GM12878 (cell line): ENCODE measurements around the gene TP73. TPM values are rescaled to one million over a fixed set of nuclear protein-coding genes. Genes with fewer than 3 reads are reported as not detected.

Experiments
- BMI1 ChIP-seq: fragments of 450-650 bp; IDR thresholded peaks from 2 replicates; pipeline ENCODE4 v1.6.1; 2016; ENCODE audit warnings: mild to moderate bottlenecking, moderate library complexity, borderline replicate concordance
- CBX5 ChIP-seq: sonication (generic); IDR thresholded peaks from 2 replicates; pipeline ENCODE4 v1.6.1; 2016; ENCODE audit warnings: low read depth, moderate library complexity, mild to moderate bottlenecking, inconsistent platforms
- CREB1 ChIP-seq: IDR thresholded peaks from 2 replicates; pipeline ENCODE4 v1.6.1; 2012; ENCODE audit warnings: low read depth, mild to moderate bottlenecking, inconsistent platforms
- EP300 ChIP-seq, 2 experiments: fragments of 150-350 bp in 1 of 2; IDR thresholded peaks; 2 replicates each; pipeline ENCODE4 v1.6.1; 2011 to 2012; ENCODE audit warnings: low read depth in 2 of 2, low read length in 2 of 2, borderline replicate concordance in 1 of 2, improper control_type of control experiment in 1 of 2, inconsistent platforms in 1 of 2; ENCODE audit not compliant: control insufficient read depth in 1 of 2
- ESRRA ChIP-seq: IDR thresholded peaks from 2 replicates; pipeline ENCODE4 v1.6.1; 2012; ENCODE audit warnings: mild to moderate bottlenecking, low read length, improper control_type of control experiment
- ETV6 ChIP-seq, 2 experiments: fragments of 450-650 bp in 1 of 2; IDR thresholded peaks in 1 of 2; conservative IDR thresholded peaks in 1 of 2; 2 replicates each; pipeline ENCODE4 v1.6.1; 2014; ENCODE audit warnings: antibody characterized with exemption in 1 of 2, borderline replicate concordance in 1 of 2, low read depth in 1 of 2, mild to moderate bottlenecking in 1 of 2, moderate library complexity in 1 of 2
- LARP7 ChIP-seq: fragments of 450-650 bp; IDR thresholded peaks from 2 replicates; pipeline ENCODE4 v1.6.1; 2017; ENCODE audit warnings: mild to moderate bottlenecking
- NFXL1 ChIP-seq: fragments of 450-650 bp; IDR thresholded peaks from 2 replicates; pipeline ENCODE4 v1.6.1; 2017; ENCODE audit warnings: antibody characterized with exemption, mild to moderate bottlenecking, borderline replicate concordance
- NFYA ChIP-seq: IDR thresholded peaks from 2 replicates; pipeline ENCODE4 v1.6.1; 2011; ENCODE audit warnings: low read depth, mild to moderate bottlenecking, low read length, improper control_type of control experiment, borderline replicate concordance
- NFYB ChIP-seq: IDR thresholded peaks from 2 replicates; pipeline ENCODE4 v1.6.1; 2011; ENCODE audit warnings: low read depth, mild to moderate bottlenecking, low read length, improper control_type of control experiment, moderate library complexity; ENCODE audit not compliant: insufficient read depth
- NRF1 ChIP-seq: conservative IDR thresholded peaks from 2 replicates; pipeline ENCODE4 v1.6.1; 2011; ENCODE audit warnings: mild to moderate bottlenecking, low read depth, low read length, improper control_type of control experiment
- PAX8 ChIP-seq: fragments of 450-650 bp; IDR thresholded peaks from 2 replicates; pipeline ENCODE4 v1.6.1; 2017; ENCODE audit warnings: mild to moderate bottlenecking, moderate library complexity
- POU2F2 ChIP-seq: IDR thresholded peaks from 3 replicates; pipeline ENCODE4 v1.6.1; 2011; ENCODE audit warnings: low read depth, mild to moderate bottlenecking, low read length, borderline replicate concordance
- STAT3 ChIP-seq: IDR thresholded peaks from 2 replicates; pipeline ENCODE4 v1.6.1; 2011; ENCODE audit warnings: low read depth, low read length, improper control_type of control experiment
- TBL1XR1 ChIP-seq: IDR thresholded peaks from 2 replicates; pipeline ENCODE4 v1.6.1; 2012; ENCODE audit warnings: low read depth, low read length, improper control_type of control experiment
- TCF12 ChIP-seq: IDR thresholded peaks from 2 replicates; pipeline ENCODE4 v1.6.1; 2011; ENCODE audit warnings: low read depth, mild to moderate bottlenecking, low read length
- ZBED1 ChIP-seq: IDR thresholded peaks from 2 replicates; pipeline ENCODE4 v1.6.1; 2016; ENCODE audit warnings: borderline replicate concordance
- ZZZ3 ChIP-seq: IDR thresholded peaks from 2 replicates; pipeline ENCODE4 v1.6.1; 2011; ENCODE audit warnings: low read depth; ENCODE audit not compliant: control insufficient read depth, insufficient read length
- polyA plus RNA-seq, 11 experiments: library from polyadenylated mRNA; depleted of rRNA in 4 of 11; unstranded in 6 of 11; stranded (reverse) in 5 of 11; fragments of >200 nt; fragmentation: Nextera tagmentation in 4 of 11; fragmentation: Illumina TruSeq in 1 of 11; extraction: Ambion mirVana in 4 of 11; extraction: Trizol in 1 of 11; gene quantifications; 1 replicate in 1 of 11; 2 replicates in 10 of 11; pipeline versions ENCODE4 v1.2.1 to v1.2.3, GENCODE V29; 2011 to 2016; ENCODE audit warnings: inconsistent platforms in 2 of 11, missing spikeins in 2 of 11, low read depth in 1 of 11
- total RNA-seq, 4 experiments: library from RNA; depleted of rRNA in 3 of 4; stranded (reverse); fragments of >200 nt in 3 of 4; fragmentation: Illumina TruSeq in 1 of 4; extraction: Trizol in 1 of 4; gene quantifications; 2 replicates each; pipeline versions ENCODE4 v1.2.1 to v1.2.3, GENCODE V29; 2013 to 2021
- TF ChIP-seq, protein P1 (sequence below): fragments of 450-650 bp; IDR thresholded peaks from 2 replicates; pipeline ENCODE4 v1.6.1; 2017; ENCODE audit warnings: mild to moderate bottlenecking, moderate library complexity
- TF ChIP-seq, protein P2 (sequence below): fragments of 450-650 bp; IDR thresholded peaks from 2 replicates; pipeline ENCODE4 v1.6.1; 2014; ENCODE audit warnings: mild to moderate bottlenecking
- TF ChIP-seq, protein P3 (sequence below): IDR thresholded peaks from 2 replicates; pipeline ENCODE4 v1.6.1; 2011; ENCODE audit warnings: borderline replicate concordance, low read depth, mild to moderate bottlenecking, moderate library complexity, low read length; ENCODE audit not compliant: insufficient read depth, poor library complexity, severe bottlenecking
- TF ChIP-seq, protein P4 (sequence below): IDR thresholded peaks from 2 replicates; pipeline ENCODE4 v1.6.1; 2012; ENCODE audit warnings: low read depth, low read length, improper control_type of control experiment

The TP73 gene
- total and polyA plus RNA-seq, 10 of the 15 experiments (the other 5 are each of a cell fraction or from before 2014, with no cell fraction given) = 0.08 to 54.2 (median 14.9) TPM

DNA sequence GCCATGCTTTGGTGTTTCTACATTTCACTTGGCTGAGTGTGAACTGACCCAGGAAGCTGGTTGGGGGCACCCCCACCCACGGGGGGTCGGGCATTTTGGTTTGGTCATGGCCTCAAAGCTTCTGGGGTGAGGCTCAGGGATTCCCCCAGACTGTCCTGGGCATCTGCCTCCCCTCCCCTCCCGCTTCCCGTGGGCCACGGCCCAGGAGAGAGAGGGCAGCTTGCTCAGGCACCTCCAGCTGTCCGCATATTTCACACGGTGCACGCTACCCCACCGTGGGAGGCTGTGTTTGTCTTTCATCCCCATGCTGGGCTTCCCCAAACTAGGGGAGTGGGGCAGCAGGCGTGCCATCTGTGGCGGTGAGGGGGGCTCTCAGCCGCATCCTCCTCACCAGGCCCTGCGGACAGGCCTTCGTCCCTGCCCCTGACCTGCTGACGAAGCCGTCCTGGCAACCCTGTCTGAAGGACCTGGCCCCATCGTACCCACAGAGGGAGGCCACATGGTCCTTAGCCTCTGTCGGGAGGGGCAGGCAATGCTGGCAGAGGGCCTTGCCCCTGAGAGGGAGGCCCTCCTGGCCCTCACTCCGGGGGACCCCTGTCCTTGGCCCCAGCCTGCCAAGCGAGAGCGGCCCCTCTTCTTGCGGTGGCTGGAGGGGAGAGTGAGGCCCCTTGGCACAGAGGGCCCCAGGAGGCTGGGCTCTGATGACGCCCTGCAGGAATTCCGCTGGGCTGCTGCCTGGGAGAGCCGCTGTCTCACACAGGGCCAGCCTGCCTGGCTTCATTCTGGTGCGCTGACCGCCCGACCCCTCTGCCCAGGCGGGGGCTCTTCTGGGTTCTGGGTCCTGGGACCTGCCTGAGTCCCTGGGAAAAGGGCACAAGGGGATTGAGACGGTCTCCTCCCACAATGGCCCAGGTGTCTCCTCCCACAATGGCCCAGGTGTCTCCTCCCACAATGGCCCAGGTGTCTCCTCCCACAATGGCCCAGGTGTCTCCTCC is 22.1 kb downstream of the TP73 start (continued):
- TF ChIP-seq EP300 (IDR thresholded peaks at IDR 0.05; ENCODE audit: borderline replicate concordance in 1 of 2, control insufficient read depth in 1 of 2, low read depth in 2 of 2, low read length in 2 of 2) (peak in 1 of 2 experiments; percentile 19; a peak in 1 of 4 replicates), TCF12 (peak; percentile 86), BMI1 (no peak), NRF1 (no peak), LARP7 (0 out of 2 replicates have a peak, but pooled peaks have one; percentile 58), NFYA (no peak), STAT3 (no peak), PAX8 (no peak), ESRRA (no peak), NFXL1 (no peak), POU2F2 (peak; percentile 39; the same call in 1 of the 3 replicates), ZZZ3 (no peak), ZBED1 (no peak), TBL1XR1 (peak; percentile 88; the same call in 1 of the 2 replicates), CBX5 (no peak), CREB1 (no peak), ETV6 (conservative IDR thresholded peaks at IDR 0.05 in 1 of 2, IDR thresholded peaks at IDR 0.05 in 1 of 2; ENCODE audit: borderline replicate concordance in 1 of 2, low read depth in 1 of 2) (peak in 1 of 2 experiments; percentile 78; a peak in 2 of 4 replicates), NFYB (no peak)
- TF ChIP-seq, protein P1, sequence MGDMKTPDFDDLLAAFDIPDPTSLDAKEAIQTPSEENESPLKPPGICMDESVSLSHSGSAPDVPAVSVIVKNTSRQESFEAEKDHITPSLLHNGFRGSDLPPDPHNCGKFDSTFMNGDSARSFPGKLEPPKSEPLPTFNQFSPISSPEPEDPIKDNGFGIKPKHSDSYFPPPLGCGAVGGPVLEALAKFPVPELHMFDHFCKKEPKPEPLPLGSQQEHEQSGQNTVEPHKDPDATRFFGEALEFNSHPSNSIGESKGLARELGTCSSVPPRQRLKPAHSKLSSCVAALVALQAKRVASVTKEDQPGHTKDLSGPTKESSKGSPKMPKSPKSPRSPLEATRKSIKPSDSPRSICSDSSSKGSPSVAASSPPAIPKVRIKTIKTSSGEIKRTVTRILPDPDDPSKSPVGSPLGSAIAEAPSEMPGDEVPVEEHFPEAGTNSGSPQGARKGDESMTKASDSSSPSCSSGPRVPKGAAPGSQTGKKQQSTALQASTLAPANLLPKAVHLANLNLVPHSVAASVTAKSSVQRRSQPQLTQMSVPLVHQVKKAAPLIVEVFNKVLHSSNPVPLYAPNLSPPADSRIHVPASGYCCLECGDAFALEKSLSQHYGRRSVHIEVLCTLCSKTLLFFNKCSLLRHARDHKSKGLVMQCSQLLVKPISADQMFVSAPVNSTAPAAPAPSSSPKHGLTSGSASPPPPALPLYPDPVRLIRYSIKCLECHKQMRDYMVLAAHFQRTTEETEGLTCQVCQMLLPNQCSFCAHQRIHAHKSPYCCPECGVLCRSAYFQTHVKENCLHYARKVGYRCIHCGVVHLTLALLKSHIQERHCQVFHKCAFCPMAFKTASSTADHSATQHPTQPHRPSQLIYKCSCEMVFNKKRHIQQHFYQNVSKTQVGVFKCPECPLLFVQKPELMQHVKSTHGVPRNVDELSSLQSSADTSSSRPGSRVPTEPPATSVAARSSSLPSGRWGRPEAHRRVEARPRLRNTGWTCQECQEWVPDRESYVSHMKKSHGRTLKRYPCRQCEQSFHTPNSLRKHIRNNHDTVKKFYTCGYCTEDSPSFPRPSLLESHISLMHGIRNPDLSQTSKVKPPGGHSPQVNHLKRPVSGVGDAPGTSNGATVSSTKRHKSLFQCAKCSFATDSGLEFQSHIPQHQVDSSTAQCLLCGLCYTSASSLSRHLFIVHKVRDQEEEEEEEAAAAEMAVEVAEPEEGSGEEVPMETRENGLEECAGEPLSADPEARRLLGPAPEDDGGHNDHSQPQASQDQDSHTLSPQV = 0 out of 2 replicates have a peak, but pooled peaks have one; percentile 4
- TF ChIP-seq, protein P2, sequence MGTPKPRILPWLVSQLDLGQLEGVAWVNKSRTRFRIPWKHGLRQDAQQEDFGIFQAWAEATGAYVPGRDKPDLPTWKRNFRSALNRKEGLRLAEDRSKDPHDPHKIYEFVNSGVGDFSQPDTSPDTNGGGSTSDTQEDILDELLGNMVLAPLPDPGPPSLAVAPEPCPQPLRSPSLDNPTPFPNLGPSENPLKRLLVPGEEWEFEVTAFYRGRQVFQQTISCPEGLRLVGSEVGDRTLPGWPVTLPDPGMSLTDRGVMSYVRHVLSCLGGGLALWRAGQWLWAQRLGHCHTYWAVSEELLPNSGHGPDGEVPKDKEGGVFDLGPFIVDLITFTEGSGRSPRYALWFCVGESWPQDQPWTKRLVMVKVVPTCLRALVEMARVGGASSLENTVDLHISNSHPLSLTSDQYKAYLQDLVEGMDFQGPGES = no peak
- TF ChIP-seq, protein P3, sequence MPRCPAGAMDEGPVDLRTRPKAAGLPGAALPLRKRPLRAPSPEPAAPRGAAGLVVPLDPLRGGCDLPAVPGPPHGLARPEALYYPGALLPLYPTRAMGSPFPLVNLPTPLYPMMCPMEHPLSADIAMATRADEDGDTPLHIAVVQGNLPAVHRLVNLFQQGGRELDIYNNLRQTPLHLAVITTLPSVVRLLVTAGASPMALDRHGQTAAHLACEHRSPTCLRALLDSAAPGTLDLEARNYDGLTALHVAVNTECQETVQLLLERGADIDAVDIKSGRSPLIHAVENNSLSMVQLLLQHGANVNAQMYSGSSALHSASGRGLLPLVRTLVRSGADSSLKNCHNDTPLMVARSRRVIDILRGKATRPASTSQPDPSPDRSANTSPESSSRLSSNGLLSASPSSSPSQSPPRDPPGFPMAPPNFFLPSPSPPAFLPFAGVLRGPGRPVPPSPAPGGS = peak; percentile 78
- TF ChIP-seq, protein P4, sequence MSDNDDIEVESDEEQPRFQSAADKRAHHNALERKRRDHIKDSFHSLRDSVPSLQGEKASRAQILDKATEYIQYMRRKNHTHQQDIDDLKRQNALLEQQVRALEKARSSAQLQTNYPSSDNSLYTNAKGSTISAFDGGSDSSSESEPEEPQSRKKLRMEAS = peak; percentile 54
